ENCODE results near the gene IL37.

DNA sequence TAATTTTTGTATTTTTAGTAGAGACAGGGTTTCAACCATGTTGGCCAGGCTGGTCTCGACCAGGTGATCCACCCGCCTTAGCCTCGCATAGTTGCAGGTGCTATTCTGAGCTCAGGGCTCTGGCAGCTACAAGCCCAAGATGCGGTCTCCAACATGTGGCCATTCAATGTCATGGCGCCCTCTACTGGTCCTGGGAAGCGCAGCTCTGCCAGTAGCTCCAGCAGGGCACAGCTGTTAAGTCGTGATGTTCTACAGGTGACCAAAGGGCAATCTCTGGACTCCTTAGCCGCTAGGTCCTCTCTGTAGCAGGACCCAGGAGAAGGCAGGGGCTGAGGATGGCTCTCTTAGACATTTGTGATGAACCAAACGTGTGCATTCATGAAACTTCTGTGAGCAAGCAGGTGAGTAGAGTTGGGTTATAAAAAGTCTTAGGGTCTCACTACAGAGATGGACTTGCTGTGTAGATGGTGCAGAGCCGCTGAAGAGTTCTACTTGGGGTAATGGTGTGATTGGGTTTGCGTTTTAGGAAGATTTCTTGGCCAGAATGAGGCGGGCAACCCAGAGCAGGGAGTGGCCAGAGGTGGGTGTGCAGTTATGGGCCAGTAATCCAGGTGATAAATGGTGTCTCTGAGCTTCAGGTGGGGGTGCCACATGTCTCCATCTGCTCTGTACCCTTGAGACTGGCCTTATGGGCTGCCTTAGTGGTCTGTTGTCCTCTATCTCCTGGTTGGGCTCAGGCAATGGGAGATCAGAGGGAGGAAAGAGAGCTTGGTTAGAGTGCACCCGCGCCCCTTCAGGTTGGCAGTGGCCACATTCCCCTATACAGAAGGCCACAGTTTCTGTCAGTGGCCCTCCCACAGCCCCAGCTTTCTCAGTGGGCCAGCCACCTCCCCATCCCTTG is 31.0 kb downstream of the IL37 start:
- no peak for TF ChIP-seq POLR2A (IDR thresholded peaks at IDR 0.05)
- TF ChIP-seq, protein P1, sequence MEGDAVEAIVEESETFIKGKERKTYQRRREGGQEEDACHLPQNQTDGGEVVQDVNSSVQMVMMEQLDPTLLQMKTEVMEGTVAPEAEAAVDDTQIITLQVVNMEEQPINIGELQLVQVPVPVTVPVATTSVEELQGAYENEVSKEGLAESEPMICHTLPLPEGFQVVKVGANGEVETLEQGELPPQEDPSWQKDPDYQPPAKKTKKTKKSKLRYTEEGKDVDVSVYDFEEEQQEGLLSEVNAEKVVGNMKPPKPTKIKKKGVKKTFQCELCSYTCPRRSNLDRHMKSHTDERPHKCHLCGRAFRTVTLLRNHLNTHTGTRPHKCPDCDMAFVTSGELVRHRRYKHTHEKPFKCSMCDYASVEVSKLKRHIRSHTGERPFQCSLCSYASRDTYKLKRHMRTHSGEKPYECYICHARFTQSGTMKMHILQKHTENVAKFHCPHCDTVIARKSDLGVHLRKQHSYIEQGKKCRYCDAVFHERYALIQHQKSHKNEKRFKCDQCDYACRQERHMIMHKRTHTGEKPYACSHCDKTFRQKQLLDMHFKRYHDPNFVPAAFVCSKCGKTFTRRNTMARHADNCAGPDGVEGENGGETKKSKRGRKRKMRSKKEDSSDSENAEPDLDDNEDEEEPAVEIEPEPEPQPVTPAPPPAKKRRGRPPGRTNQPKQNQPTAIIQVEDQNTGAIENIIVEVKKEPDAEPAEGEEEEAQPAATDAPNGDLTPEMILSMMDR (IDR thresholded peaks at IDR 0.05 in 8 of 11, conservative IDR thresholded peaks at IDR 0.05 in 3 of 11) = peak; percentile 26 to 85 (median 68)
